ENCODE measurements around the gene OSGIN1.

The OSGIN1 gene

DNA sequence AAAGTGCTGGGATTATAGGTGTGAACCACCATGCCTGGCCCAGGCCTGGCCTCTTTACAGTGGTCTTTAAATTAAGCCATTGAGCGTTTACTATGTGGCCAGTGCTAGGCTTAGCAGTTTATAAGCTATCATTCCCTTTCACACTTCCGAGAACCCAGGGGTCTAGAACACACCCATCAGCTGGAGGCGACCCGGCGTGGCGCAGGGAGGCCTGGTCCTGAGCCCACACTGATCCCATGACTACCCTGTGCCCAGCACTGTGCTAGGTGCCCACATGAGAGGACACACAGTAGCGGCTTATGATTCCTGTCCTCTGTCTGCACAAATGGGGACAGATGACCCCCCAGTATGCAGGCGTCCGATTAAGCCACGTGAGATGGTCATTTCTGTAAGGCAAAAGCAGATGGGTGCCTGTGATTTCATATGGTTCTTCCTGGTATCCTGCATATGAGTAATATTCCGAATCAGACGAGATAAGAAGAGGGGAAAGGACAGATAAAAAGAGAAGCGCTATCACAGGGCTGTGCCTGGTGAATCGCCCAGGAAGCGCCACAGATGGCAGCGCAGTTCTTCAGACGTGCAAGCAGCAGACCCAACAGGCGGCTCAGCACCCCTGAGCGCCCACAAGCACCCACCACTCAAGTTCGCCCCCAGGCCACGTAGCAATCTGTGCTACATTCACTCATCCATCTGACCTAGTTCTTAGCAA lies 5.3 kb downstream of the OSGIN1 start:
- DNase-seq (ENCODE audit: low read depth in 1 of 2, low spot score in 1 of 2) = no peak
- no peaks in the 10 kb centered on the region for H3K27me3 ChIP-seq (ENCODE audit: insufficient read depth, poor library complexity, severe bottlenecking)
- no peak overlapping the region for H3K4me3 ChIP-seq (replicated peaks; ENCODE audit: insufficient read depth, low read length)
- TF ChIP-seq SPI1 (IDR thresholded peaks at IDR 0.05; ENCODE audit: borderline replicate concordance, low read depth) (no peak), GABPA (IDR thresholded peaks at IDR 0.05; ENCODE audit: low read depth) (no peak)
- TF ChIP-seq, protein P1, sequence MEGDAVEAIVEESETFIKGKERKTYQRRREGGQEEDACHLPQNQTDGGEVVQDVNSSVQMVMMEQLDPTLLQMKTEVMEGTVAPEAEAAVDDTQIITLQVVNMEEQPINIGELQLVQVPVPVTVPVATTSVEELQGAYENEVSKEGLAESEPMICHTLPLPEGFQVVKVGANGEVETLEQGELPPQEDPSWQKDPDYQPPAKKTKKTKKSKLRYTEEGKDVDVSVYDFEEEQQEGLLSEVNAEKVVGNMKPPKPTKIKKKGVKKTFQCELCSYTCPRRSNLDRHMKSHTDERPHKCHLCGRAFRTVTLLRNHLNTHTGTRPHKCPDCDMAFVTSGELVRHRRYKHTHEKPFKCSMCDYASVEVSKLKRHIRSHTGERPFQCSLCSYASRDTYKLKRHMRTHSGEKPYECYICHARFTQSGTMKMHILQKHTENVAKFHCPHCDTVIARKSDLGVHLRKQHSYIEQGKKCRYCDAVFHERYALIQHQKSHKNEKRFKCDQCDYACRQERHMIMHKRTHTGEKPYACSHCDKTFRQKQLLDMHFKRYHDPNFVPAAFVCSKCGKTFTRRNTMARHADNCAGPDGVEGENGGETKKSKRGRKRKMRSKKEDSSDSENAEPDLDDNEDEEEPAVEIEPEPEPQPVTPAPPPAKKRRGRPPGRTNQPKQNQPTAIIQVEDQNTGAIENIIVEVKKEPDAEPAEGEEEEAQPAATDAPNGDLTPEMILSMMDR (IDR thresholded peaks at IDR 0.05; ENCODE audit: insufficient read depth, low read length) = no peak
- TF ChIP-seq, protein P2, sequence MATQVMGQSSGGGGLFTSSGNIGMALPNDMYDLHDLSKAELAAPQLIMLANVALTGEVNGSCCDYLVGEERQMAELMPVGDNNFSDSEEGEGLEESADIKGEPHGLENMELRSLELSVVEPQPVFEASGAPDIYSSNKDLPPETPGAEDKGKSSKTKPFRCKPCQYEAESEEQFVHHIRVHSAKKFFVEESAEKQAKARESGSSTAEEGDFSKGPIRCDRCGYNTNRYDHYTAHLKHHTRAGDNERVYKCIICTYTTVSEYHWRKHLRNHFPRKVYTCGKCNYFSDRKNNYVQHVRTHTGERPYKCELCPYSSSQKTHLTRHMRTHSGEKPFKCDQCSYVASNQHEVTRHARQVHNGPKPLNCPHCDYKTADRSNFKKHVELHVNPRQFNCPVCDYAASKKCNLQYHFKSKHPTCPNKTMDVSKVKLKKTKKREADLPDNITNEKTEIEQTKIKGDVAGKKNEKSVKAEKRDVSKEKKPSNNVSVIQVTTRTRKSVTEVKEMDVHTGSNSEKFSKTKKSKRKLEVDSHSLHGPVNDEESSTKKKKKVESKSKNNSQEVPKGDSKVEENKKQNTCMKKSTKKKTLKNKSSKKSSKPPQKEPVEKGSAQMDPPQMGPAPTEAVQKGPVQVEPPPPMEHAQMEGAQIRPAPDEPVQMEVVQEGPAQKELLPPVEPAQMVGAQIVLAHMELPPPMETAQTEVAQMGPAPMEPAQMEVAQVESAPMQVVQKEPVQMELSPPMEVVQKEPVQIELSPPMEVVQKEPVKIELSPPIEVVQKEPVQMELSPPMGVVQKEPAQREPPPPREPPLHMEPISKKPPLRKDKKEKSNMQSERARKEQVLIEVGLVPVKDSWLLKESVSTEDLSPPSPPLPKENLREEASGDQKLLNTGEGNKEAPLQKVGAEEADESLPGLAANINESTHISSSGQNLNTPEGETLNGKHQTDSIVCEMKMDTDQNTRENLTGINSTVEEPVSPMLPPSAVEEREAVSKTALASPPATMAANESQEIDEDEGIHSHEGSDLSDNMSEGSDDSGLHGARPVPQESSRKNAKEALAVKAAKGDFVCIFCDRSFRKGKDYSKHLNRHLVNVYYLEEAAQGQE (IDR thresholded peaks at IDR 0.05; ENCODE audit: insufficient replicate concordance, low read depth) = no peak
- H3K27ac ChIP-seq (replicated peaks) = no peak overlapping the region

DNA sequence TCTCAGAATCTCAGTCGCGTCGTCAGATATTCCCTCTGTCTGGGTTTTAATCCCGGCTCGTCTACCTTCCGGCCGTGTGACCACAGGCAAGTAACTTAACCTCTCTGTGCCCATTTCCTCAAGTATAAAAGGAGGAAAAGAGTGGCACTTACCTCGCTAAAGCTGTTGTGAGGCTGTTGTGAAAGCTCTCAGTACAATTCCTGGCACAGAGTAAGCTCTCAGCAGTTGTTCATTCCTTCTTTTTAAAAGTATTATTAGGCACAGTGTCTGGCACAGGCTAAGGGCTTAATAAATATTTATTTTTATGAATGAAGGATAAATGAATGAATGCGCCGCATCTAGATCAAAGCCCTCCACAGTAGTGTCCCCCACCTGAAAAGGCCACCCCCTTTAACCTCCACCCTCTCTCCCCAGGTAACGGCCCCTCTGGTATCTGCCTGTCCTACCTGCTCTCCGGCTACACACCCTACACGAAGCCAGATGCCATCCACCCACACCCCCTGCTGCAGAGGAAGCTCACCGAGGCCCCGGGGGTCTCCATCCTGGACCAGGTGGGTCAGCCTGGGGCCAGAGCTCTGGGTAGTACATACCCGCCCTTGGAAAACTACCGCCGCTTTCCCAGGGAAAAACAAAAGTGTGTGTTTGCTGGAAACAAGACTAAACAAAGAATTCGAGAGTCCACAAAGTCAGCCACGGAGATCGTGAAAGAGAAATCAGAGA lies 6.0 kb downstream of the OSGIN1 start:
- TF ChIP-seq SPI1 (IDR thresholded peaks at IDR 0.05; ENCODE audit: borderline replicate concordance, low read depth) (no peak), POLR2AphosphoS5 (IDR thresholded peaks at IDR 0.05; ENCODE audit: low read depth) (no peak), GABPA (IDR thresholded peaks at IDR 0.05; ENCODE audit: low read depth) (no peak)
- TF ChIP-seq, protein P2 (IDR thresholded peaks at IDR 0.05; ENCODE audit: insufficient replicate concordance, low read depth) = no peak
- TF ChIP-seq, protein P1 (IDR thresholded peaks at IDR 0.05; ENCODE audit: insufficient read depth, low read length) = no peak
- Histone ChIP-seq H3K27me3 (ENCODE audit: insufficient read depth, poor library complexity, severe bottlenecking) (no peaks in the 10 kb centered on the region), H3K4me3 (replicated peaks; ENCODE audit: insufficient read depth, low read length) (no peak overlapping the region), H3K27ac (replicated peaks) (no peak overlapping the region)
- DNase-seq (ENCODE audit: low read depth in 1 of 2, low spot score in 1 of 2) = no peak

DNA sequence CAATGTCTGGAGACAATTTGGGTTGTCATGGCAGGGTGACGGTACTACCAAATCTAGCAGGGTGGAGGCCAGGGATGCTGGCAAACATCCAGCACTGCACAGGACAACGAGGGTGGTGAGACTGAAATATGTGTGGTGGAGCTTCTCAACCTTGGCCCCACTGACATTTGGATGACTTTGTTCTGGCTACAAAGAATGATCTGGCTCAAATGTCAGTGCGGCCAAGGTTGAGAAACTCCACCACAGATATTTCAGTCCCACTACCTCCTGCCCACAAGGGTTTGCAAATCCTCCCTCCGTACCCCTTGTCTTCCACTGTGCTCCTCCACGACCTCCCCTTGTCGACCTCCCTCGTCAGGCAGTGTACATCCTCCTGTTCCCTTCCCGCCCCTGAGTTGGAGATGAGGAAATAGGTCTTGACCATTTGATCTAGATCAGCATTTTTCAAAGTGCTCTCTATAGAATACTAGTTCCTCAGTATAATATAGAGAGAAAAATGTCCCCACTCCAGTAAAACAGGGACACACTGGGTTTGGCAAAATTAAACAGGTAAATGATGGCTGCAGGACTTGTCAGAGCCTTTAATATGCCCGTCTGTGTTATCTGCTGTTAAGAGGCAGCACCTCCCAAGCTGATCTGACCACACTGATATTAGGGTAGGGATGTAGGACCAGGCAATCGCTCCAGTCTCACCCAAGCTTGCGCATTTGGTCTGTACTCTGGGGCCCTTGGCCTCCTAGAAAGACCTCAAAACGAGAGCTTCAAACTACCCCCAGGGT lies 6.8 kb downstream of the OSGIN1 start:
- no peak for DNase-seq (ENCODE audit: low read depth in 1 of 2, low spot score in 1 of 2)
- Histone ChIP-seq H3K27me3 (ENCODE audit: insufficient read depth, poor library complexity, severe bottlenecking) (no peaks in the 10 kb centered on the region), H3K27ac (replicated peaks) (no peak overlapping the region), H3K4me3 (replicated peaks; ENCODE audit: insufficient read depth, low read length) (no peak overlapping the region)
- no peak for TF ChIP-seq POLR2AphosphoS5 (IDR thresholded peaks at IDR 0.05; ENCODE audit: low read depth)
- TF ChIP-seq, protein P2 (IDR thresholded peaks at IDR 0.05; ENCODE audit: insufficient replicate concordance, low read depth) = no peak
- TF ChIP-seq SPI1 (IDR thresholded peaks at IDR 0.05; ENCODE audit: borderline replicate concordance, low read depth) = no peak
- TF ChIP-seq GABPA (IDR thresholded peaks at IDR 0.05; ENCODE audit: low read depth) = no peak
- TF ChIP-seq, protein P1 (IDR thresholded peaks at IDR 0.05; ENCODE audit: insufficient read depth, low read length) = no peak
